Measurements from ENCODE around the gene TMEM145.
A peak's percentile ranks its signal among the peaks of the same experiment; 100 is the strongest.

TMEM145 gene

DNA sequence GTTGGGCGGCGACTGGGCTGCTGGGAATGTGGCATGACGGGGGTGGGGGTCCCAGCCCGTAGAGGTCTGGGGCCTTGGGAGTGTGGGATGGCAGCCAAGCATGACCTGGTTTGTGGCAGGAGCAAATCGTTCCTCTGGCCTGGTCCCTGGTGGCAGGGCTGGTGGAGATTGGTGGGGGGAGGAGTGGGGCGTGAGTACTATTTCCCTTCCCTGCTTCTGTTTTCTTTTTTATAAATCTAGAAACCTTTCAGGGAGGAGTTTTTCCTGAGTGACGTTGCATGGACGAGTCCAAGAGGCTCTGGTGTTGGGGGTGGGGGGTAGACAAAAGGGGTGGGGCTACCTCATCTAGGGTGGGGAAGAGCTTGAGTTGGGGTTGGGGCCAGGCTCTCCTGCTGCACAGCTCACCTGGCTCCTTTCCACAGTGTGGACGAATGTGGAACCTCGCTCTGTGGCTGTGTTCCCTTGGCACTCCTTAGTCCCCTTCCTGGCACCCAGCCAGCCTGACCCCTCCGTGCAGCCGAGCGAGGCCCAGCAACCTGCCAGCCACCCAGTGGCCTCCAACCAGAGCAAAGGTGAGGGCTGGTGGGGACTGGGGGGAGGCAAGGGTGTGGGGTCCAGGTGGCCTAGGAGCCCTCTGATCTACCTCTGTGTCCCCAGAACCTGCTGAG, 26.6 kb upstream of the TMEM145 start:
- peak overlapping the region; percentile 31 for H3K9ac ChIP-seq (ENCODE audit: low read length)
- H3K27me3 ChIP-seq (ENCODE audit: control insufficient read depth, insufficient read depth, low read length): no peaks in the 10 kb centered on the region
- H3K9me3 ChIP-seq (ENCODE audit: control insufficient read depth, low read length): no peaks in the 10 kb centered on the region
- no peak overlapping the region for H3K4me3 ChIP-seq (ENCODE audit: low read length)
- H3K4me1 ChIP-seq (ENCODE audit: control insufficient read depth, insufficient read depth, low read length): peaks cover 37% of the 10 kb centered on the region
- peaks cover 11% of the 10 kb centered on the region for H3K36me3 ChIP-seq (ENCODE audit: control insufficient read depth, insufficient read depth, low read length)

DNA sequence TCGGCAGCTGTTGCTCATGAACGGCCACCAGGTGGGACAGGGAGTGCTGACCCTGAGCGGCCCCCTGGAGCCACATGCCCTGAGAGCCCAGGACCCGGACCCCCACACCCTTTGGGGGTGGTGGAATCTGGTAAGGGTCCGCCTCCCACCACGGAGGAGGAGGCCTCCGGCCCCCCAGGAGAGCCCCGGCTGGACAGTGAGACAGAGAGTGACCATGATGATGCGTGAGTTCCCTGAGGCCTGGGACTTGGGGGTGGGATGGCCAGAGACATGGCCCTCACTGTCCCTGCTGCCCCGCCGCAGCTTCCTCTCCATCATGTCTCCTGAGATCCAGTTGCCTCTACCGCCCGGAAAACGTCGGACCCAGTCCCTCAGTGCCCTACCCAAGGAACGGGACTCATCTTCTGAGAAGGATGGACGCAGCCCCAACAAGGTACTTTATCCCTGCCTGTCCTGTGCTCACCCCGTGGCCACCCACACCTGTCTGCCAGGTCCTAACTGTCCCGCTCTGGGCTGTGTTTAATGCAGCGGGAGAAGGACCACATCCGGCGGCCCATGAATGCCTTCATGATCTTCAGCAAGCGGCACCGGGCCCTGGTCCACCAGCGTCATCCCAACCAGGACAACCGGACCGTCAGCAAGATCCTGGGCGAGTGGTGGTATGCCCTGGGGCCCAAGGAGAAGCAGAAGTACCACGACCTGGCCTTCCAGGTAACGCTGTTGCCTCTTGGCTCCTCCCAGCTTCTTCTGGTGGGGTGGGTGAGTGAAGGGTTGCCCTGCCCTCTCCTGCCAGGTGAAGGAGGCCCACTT, 25.9 kb upstream of the TMEM145 start:
- no peaks in the 10 kb centered on the region for H3K27me3 ChIP-seq (ENCODE audit: control insufficient read depth, insufficient read depth, low read length)
- H3K4me3 ChIP-seq (ENCODE audit: low read length): no peak overlapping the region
- H3K9me3 ChIP-seq (ENCODE audit: control insufficient read depth, low read length): no peaks in the 10 kb centered on the region
- H3K9ac ChIP-seq (ENCODE audit: low read length): no peak overlapping the region
- H3K36me3 ChIP-seq (ENCODE audit: control insufficient read depth, insufficient read depth, low read length): peaks cover 11% of the 10 kb centered on the region
- peaks cover 29% of the 10 kb centered on the region for H3K4me1 ChIP-seq (ENCODE audit: control insufficient read depth, insufficient read depth, low read length)

DNA sequence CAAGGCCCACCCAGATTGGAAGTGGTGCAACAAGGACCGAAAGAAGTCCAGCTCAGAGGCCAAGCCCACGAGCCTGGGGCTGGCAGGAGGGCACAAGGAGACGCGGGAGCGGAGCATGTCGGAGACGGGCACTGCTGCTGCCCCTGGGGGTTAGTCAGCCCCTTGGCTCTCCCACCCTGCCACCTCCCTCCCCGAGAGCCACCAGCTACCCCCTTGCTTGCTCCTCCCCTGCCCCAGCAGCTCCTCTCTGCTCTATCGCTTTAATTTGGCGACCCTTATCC, 25.3 kb upstream of the TMEM145 start:
- peaks cover 11% of the 10 kb centered on the region for H3K36me3 ChIP-seq (ENCODE audit: control insufficient read depth, insufficient read depth, low read length)
- H3K4me1 ChIP-seq (ENCODE audit: control insufficient read depth, insufficient read depth, low read length): peaks cover 26% of the 10 kb centered on the region
- H3K9me3 ChIP-seq (ENCODE audit: control insufficient read depth, low read length): no peaks in the 10 kb centered on the region
- no peaks in the 10 kb centered on the region for H3K27me3 ChIP-seq (ENCODE audit: control insufficient read depth, insufficient read depth, low read length)
- H3K9ac ChIP-seq (ENCODE audit: low read length): no peak overlapping the region
- no peak overlapping the region for H3K4me3 ChIP-seq (ENCODE audit: low read length)

DNA sequence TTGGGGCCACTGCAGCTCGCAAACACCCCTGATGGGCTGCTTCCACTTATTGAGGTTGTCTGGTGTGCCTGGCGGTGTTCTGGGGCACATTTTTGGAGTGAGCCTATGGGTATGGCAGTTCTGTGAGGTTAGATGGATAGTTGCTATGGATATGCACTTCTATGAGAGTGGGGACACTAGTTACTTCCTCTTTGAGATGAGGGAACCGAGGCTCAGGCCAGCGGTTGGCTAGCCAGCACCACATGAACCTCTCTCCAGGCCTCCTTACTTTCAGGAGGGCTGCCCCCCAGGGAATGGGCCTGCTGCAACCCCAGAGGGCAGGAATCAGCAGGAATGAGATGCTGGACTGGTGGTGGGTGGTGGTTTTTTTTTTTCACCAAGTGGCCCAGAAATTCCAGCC, 24.7 kb upstream of the TMEM145 start:
- H3K4me1 ChIP-seq (ENCODE audit: control insufficient read depth, insufficient read depth, low read length): peaks cover 20% of the 10 kb centered on the region
- no peaks in the 10 kb centered on the region for H3K9me3 ChIP-seq (ENCODE audit: control insufficient read depth, low read length)
- H3K36me3 ChIP-seq (ENCODE audit: control insufficient read depth, insufficient read depth, low read length): peaks cover 11% of the 10 kb centered on the region
- no peak overlapping the region for H3K9ac ChIP-seq (ENCODE audit: low read length)
- no peak overlapping the region for H3K4me3 ChIP-seq (ENCODE audit: low read length)
- H3K27me3 ChIP-seq (ENCODE audit: control insufficient read depth, insufficient read depth, low read length): no peaks in the 10 kb centered on the region

DNA sequence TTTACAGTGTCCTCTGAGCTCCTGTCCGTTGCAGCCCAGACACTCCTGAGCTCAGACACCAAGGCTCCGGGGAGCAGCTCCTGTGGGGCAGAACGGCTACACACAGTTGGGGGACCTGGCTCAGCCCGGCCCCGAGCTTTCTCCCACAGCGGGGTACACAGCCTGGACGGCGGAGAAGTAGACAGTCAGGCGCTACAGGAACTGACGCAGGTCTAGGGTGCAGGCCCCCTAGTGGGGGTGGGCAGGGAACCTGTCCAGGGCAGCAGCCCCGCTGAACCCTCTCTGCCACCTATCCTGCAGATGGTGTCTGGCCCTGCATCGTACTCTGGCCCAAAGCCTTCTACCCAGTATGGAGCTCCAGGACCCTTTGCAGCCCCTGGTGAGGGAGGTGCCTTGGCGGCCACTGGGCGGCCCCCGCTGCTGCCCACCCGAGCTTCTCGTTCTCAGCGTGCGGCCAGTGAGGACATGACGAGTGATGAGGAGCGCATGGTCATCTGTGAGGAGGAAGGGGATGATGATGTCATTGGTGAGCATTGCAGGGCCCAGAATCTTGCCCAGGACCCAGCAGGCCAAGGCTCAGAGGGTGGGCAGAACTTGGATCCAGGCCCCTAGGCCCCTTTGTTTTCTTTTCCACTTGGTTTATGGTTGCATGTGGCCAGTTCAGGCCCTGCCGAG, 24.1 kb upstream of the TMEM145 start:
- Histone ChIP-seq H3K27me3 (ENCODE audit: control insufficient read depth, insufficient read depth, low read length) (no peaks in the 10 kb centered on the region), H3K9me3 (ENCODE audit: control insufficient read depth, low read length) (no peaks in the 10 kb centered on the region), H3K4me1 (ENCODE audit: control insufficient read depth, insufficient read depth, low read length) (peaks cover 19% of the 10 kb centered on the region), H3K4me3 (ENCODE audit: low read length) (no peak overlapping the region), H3K36me3 (ENCODE audit: control insufficient read depth, insufficient read depth, low read length) (peaks cover 11% of the 10 kb centered on the region), H3K9ac (ENCODE audit: low read length) (no peak overlapping the region)

DNA sequence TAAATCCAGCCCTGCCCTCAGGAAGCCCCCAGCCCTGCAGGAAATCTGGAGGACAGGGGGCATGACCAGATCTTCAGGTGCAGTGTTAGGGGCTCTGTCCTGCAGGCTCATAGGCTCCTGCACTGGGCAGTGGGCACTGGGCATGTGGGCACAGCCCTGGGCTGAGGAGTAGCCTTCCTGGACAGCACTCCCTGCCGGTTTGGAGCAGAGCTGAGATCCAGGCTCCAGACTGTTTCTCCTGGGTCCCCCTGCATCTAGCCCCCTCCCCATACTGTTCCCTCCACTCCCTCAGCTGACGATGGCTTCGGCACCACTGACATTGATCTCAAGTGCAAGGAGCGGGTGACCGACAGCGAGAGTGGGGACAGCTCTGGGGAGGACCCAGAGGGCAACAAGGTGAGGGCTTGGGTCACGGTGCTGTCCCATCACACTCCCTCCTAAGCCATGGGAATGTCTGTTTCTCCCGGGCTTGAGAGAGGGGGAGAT, 23.5 kb upstream of the TMEM145 start:
- peaks cover 17% of the 10 kb centered on the region for H3K4me1 ChIP-seq (ENCODE audit: control insufficient read depth, insufficient read depth, low read length)
- no peak overlapping the region for H3K9ac ChIP-seq (ENCODE audit: low read length)
- H3K36me3 ChIP-seq (ENCODE audit: control insufficient read depth, insufficient read depth, low read length): peaks cover 11% of the 10 kb centered on the region
- H3K27me3 ChIP-seq (ENCODE audit: control insufficient read depth, insufficient read depth, low read length): no peaks in the 10 kb centered on the region
- no peak overlapping the region for H3K4me3 ChIP-seq (ENCODE audit: low read length)
- H3K9me3 ChIP-seq (ENCODE audit: control insufficient read depth, low read length): no peaks in the 10 kb centered on the region

DNA sequence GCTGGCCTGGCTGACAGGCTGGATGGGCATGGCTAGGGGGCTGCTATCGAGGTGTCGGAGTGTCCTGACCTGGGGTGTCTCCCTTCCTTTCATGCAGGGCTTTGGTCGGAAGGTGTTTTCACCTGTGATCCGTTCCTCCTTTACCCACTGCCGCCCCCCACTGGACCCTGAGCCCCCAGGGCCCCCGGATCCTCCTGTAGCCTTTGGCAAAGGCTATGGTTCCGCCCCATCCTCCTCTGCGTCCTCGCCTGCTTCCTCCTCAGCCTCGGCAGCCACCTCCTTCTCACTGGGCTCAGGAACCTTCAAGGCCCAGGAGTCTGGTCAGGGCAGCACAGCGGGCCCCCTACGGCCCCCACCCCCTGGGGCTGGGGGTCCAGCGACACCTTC, 23.0 kb upstream of the TMEM145 start:
- no peaks in the 10 kb centered on the region for H3K9me3 ChIP-seq (ENCODE audit: control insufficient read depth, low read length)
- peaks cover 12% of the 10 kb centered on the region for H3K4me1 ChIP-seq (ENCODE audit: control insufficient read depth, insufficient read depth, low read length)
- H3K9ac ChIP-seq (ENCODE audit: low read length): no peak overlapping the region
- H3K27me3 ChIP-seq (ENCODE audit: control insufficient read depth, insufficient read depth, low read length): no peaks in the 10 kb centered on the region
- peaks cover 11% of the 10 kb centered on the region for H3K36me3 ChIP-seq (ENCODE audit: control insufficient read depth, insufficient read depth, low read length)
- H3K4me3 ChIP-seq (ENCODE audit: low read length): no peak overlapping the region

DNA sequence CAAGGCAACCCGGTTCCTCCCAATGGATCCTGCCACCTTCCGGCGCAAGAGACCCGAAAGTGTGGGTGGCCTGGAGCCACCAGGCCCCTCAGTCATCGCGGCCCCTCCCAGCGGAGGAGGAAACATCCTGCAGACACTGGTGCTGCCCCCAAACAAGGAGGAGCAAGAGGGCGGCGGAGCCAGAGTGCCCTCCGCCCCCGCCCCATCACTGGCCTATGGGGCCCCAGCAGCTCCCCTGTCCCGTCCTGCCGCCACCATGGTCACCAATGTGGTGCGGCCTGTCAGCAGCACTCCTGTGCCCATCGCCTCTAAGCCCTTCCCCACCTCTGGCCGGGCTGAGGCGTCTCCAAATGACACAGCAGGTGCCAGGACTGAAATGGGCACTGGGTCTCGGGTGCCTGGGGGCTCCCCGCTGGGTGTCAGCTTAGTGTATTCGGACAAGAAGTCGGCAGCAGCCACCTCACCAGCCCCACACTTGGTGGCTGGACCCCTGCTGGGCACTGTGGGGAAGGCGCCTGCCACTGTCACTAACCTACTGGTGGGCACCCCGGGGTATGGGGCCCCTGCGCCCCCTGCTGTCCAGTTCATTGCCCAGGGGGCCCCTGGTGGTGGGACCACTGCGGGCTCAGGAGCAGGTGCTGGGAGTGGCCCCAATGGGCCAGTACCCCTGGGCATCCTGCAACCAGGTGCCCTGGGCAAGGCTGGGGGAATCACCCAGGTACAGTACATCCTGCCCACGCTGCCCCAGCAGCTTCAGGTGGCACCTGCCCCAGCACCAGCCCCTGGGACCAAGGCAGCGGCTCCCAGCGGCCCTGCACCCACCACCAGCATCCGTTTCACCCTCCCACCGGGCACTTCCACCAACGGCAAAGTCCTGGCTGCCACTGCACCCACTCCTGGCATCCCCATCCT, 22.3 kb upstream of the TMEM145 start:
- Histone ChIP-seq H3K4me1 (ENCODE audit: control insufficient read depth, insufficient read depth, low read length) (peaks cover 6% of the 10 kb centered on the region), H3K4me3 (ENCODE audit: low read length) (no peak overlapping the region), H3K36me3 (ENCODE audit: control insufficient read depth, insufficient read depth, low read length) (peaks cover 11% of the 10 kb centered on the region), H3K9ac (ENCODE audit: low read length) (no peak overlapping the region), H3K9me3 (ENCODE audit: control insufficient read depth, low read length) (no peaks in the 10 kb centered on the region), H3K27me3 (ENCODE audit: control insufficient read depth, insufficient read depth, low read length) (no peaks in the 10 kb centered on the region)

DNA sequence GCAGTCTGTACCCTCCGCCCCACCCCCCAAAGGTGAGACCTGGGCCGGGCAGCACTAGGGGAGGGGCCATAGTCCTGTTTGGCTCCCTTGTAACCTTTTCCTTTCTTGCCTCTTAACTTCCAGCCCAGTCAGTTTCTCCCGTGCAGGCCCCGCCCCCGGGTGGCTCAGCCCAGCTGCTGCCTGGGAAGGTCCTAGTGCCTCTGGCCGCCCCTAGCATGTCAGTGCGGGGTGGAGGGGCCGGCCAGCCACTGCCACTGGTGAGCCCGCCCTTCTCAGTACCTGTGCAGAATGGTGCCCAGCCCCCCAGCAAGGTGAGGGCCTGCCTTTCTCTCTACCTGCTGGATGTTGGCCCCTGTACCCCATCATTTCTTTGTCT, 21.7 kb upstream of the TMEM145 start:
- Histone ChIP-seq H3K4me1 (ENCODE audit: control insufficient read depth, insufficient read depth, low read length) (no peaks in the 10 kb centered on the region), H3K9ac (ENCODE audit: low read length) (no peak overlapping the region), H3K36me3 (ENCODE audit: control insufficient read depth, insufficient read depth, low read length) (peaks cover 11% of the 10 kb centered on the region), H3K9me3 (ENCODE audit: control insufficient read depth, low read length) (no peaks in the 10 kb centered on the region), H3K27me3 (ENCODE audit: control insufficient read depth, insufficient read depth, low read length) (no peaks in the 10 kb centered on the region), H3K4me3 (ENCODE audit: low read length) (no peak overlapping the region)

DNA sequence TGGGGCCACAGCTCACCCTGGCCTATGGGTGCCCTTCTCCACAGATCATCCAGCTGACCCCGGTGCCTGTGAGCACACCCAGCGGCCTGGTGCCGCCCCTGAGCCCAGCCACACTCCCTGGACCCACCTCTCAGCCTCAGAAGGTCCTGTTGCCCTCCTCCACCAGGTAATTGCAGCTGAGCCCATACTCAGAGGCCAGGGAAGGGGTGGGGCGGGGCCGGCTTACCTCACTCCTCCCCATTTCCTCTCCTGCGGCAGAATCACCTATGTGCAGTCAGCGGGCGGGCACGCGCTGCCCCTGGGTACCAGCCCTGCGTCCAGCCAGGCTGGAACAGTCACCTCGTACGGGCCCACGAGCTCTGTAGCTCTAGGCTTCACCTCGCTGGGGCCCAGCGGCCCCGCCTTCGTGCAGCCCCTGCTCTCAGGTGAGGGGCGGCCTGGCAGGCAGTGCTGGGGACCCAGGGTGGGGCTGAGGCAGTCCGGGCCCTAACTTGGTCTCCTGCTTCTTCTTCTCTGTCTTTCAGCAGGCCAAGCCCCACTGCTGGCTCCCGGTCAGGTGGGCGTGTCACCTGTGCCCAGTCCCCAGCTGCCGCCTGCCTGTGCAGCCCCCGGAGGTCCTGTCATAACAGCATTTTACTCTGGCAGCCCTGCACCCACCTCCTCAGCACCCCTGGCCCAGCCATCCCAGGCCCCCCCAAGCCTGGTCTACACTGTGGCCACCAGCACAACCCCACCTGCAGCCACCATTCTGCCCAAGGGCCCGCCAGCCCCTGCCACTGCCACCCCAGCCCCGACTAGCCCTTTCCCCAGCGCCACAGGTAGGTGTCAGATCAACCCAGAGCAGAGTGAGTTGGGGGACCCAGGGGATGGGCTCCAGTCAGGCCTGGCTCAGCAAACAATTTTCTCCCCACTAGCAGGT, 20.8 kb upstream of the TMEM145 start:
- Histone ChIP-seq H3K9ac (ENCODE audit: low read length) (no peak overlapping the region), H3K4me3 (ENCODE audit: low read length) (no peak overlapping the region), H3K4me1 (ENCODE audit: control insufficient read depth, insufficient read depth, low read length) (no peaks in the 10 kb centered on the region), H3K27me3 (ENCODE audit: control insufficient read depth, insufficient read depth, low read length) (no peaks in the 10 kb centered on the region), H3K36me3 (ENCODE audit: control insufficient read depth, insufficient read depth, low read length) (peaks cover 10% of the 10 kb centered on the region), H3K9me3 (ENCODE audit: control insufficient read depth, low read length) (no peaks in the 10 kb centered on the region)

DNA sequence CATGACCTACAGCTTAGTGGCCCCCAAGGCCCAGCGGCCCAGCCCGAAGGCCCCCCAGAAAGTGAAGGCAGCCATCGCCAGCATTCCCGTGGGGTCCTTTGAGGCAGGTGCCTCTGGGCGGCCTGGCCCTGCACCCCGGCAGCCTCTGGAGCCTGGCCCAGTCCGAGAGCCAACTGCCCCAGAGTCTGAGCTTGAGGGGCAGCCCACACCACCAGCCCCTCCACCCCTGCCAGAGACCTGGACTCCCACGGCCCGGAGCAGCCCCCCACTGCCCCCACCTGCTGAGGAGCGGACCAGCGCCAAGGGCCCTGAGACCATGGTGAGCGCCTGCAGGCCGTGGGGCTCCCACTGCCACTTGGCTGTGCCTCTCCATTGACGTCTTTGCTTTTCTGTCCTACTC, 20.1 kb upstream of the TMEM145 start:
- Histone ChIP-seq H3K9ac (ENCODE audit: low read length) (no peak overlapping the region), H3K9me3 (ENCODE audit: control insufficient read depth, low read length) (no peaks in the 10 kb centered on the region), H3K27me3 (ENCODE audit: control insufficient read depth, insufficient read depth, low read length) (no peaks in the 10 kb centered on the region), H3K36me3 (ENCODE audit: control insufficient read depth, insufficient read depth, low read length) (peaks cover 8% of the 10 kb centered on the region), H3K4me3 (ENCODE audit: low read length) (no peak overlapping the region), H3K4me1 (ENCODE audit: control insufficient read depth, insufficient read depth, low read length) (no peaks in the 10 kb centered on the region)
